ENCODE results near the gene TCERG1L.
"Not testable (repeated sequence)": the region's sequence is repeated elsewhere in the genome, so short reads cannot be mapped to it uniquely, and the experiment has no call there.

The TCERG1L gene

GRCh38 chr10:131157899-131158298, 153.6 kb downstream of the TCERG1L start:
- no peak overlapping the region for H3K27ac ChIP-seq
- H3K4me3 ChIP-seq, result no peak overlapping the region

GRCh38 chr10:131155876-131156230, 155.7 kb downstream of the TCERG1L start:
- Histone ChIP-seq H3K27ac (no peak overlapping the region), H3K4me3 (no peak overlapping the region)

- Histone ChIP-seq H3K27ac (no peak overlapping the region), H3K4me3 (no peak overlapping the region)
These were observed 156.2 kb downstream of the TCERG1L start for GRCh38 chr10:131155218-131155875.

GRCh38 chr10:131154306-131155025, 157.1 kb downstream of the TCERG1L start:
- no peak overlapping the region for H3K4me3 ChIP-seq
- no peak overlapping the region for H3K27ac ChIP-seq

- H3K27ac ChIP-seq, H3K4me3 ChIP-seq: not testable (repeated sequence)
These were observed 159.1 kb downstream of the TCERG1L start for GRCh38 chr10:131152456-131152855.

GRCh38 chr10:131150126-131150525, 161.4 kb downstream of the TCERG1L start:
- Histone ChIP-seq H3K4me3 (no peak overlapping the region), H3K27ac (no peak overlapping the region)

GRCh38 chr10:131149586-131149985, 161.9 kb downstream of the TCERG1L start:
- H3K27ac ChIP-seq, result no peak overlapping the region
- no peak overlapping the region for H3K4me3 ChIP-seq

- Histone ChIP-seq H3K4me3 (no peak overlapping the region), H3K27ac (no peak overlapping the region)
These were observed 162.4 kb downstream of the TCERG1L start for GRCh38 chr10:131149111-131149510.

- no peak overlapping the region for H3K4me3 ChIP-seq
- no peak overlapping the region for H3K27ac ChIP-seq
These were observed 163.3 kb downstream of the TCERG1L start for GRCh38 chr10:131148270-131148669.

GRCh38 chr10:131147301-131147975, 164.1 kb downstream of the TCERG1L start:
- no peak overlapping the region for H3K27ac ChIP-seq
- no peak overlapping the region for H3K4me3 ChIP-seq

GRCh38 chr10:131146790-131147189, 164.7 kb downstream of the TCERG1L start:
- no peak overlapping the region for H3K4me3 ChIP-seq
- no peak overlapping the region for H3K27ac ChIP-seq

GRCh38 chr10:131145756-131146155, 165.8 kb downstream of the TCERG1L start:
- no peak overlapping the region for H3K27ac ChIP-seq
- no peak overlapping the region for H3K4me3 ChIP-seq

GRCh38 chr10:131144711-131145375, 166.7 kb downstream of the TCERG1L start:
- Histone ChIP-seq H3K27ac (no peak overlapping the region), H3K4me3 (no peak overlapping the region)

GRCh38 chr10:131144196-131144595, 167.3 kb downstream of the TCERG1L start:
- Histone ChIP-seq H3K27ac (no peak overlapping the region), H3K4me3 (no peak overlapping the region)

GRCh38 chr10:131143425-131144165, 167.9 kb downstream of the TCERG1L start:
- H3K4me3 ChIP-seq, result no peak overlapping the region

GRCh38 chr10:131142517-131143380, 168.8 kb downstream of the TCERG1L start:
- Histone ChIP-seq H3K4me3 (no peak overlapping the region), H3K27ac (no peak overlapping the region)

More at GRCh38 chr10:131143425-131144165, 167.9 kb downstream of the TCERG1L start:
- H3K27ac ChIP-seq, result no peak overlapping the region

GRCh38 chr10:131141645-131142516, 169.6 kb downstream of the TCERG1L start:
- no peak overlapping the region for H3K27ac ChIP-seq
- H3K4me3 ChIP-seq, result no peak overlapping the region

- Histone ChIP-seq H3K4me3 (no peak overlapping the region), H3K27ac (no peak overlapping the region)
These were observed 170.3 kb downstream of the TCERG1L start for GRCh38 chr10:131141207-131141606.

Measured in skin epidermis (tissue), 12 donors.